ENCODE results near the gene KRTCAP3.

GRCh38 chr2:27485496-27485895 lies 43.3 kb downstream of the KRTCAP3 start:
- TF ChIP-seq BACH2 (CRISPR knock-in tag; IDR thresholded peaks at IDR 0.05; ENCODE audit: borderline replicate concordance) (no peak), ESRRG (CRISPR knock-in tag; IDR thresholded peaks at IDR 0.05) (no peak), TCF4 (CRISPR knock-in tag; IDR thresholded peaks at IDR 0.05; ENCODE audit: borderline replicate concordance) (no peak), PATZ1 (CRISPR knock-in tag; IDR thresholded peaks at IDR 0.05; ENCODE audit: borderline replicate concordance) (no peak), CSRNP3 (CRISPR knock-in tag; IDR thresholded peaks at IDR 0.05) (no peak), SNAI2 (CRISPR knock-in tag; IDR thresholded peaks at IDR 0.05) (no peak), PPARA (CRISPR knock-in tag; IDR thresholded peaks at IDR 0.05; ENCODE audit: borderline replicate concordance) (no peak)

All from SK-N-SH treated with all-trans-retinoic acid at 6 μM for 48 hours (cell line).